ENCODE measurements around the gene HTR3E. TPM values are rescaled to one million over a fixed set of nuclear protein-coding genes. Genes with fewer than 3 reads are reported as not detected.

Gene HTR3E
- polyA plus RNA-seq, 1 donor from 2014 or later: not detected

DNA sequence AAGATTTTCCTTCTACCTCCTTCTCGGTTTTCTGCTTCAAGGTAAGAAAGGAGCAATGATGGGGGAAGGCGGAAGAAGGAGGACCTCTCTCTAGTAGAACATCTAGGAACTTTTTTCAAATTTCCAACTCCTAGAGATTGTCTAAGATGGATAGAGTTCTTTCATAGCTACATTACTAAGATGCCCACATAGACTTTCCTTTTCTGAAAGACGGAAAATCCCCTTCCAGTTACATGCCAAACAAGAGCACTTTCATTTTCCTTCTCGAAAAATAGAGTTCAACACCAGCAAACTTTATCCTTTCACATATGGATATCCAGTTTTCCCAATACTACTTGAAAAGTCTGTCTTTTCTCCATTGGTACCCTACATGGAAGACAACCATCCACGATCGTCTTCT lies 692 bp downstream of the HTR3E start:
- Histone ChIP-seq H3K4me2 (ENCODE audit: low read length) (no peak overlapping the region), H2AFZ (ENCODE audit: low read depth, low read length) (no peak overlapping the region)

DNA sequence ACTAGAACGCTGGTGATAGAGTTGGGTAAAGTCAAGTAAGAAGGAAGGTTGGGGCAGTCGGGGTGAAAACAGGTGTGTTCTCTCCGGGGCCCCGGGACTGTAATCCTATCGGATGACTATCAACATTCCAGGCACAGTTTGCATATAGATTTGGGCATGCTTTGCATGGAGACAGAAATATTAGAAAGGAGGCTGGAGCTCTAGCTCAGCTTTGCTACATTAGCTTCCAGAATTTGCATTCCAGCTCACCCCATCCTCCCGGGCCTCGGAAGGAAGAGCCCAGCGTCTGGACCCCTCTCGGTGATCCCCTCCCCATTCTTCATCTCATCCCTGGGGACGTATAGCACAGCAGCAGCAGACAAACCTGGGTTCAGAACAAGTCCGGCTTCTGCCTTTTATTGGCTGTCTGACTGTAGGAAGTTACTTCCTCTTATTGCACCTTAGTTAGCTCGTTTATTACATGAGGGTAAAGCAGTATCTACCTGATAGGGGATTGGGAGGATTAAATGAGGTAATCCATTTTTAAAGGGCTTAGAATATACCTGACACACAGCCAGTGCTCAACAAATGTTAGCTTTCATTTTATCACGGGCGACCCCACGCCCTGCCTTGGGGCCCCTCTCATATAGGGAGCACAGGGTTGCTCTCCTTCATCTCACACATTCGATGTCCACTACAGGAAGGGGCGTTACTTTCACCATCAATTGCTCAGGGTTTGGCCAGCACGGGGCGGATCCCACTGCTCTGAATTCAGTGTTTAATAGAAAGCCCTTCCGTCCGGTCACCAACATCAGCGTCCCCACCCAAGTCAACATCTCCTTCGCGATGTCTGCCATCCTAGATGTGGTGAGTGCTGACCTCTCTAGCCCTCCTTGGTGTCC lies 3.2 kb downstream of the HTR3E start:
- H3F3A ChIP-seq (ENCODE audit: insufficient read depth, low read length, poor library complexity, severe bottlenecking): no peaks in the 10 kb centered on the region
- no peaks in the 10 kb centered on the region for H3K27me3 ChIP-seq (ENCODE audit: insufficient read depth, low read depth, low read length)
- no peaks in the 10 kb centered on the region for H3K9me2 ChIP-seq (ENCODE audit: insufficient read depth, low read length)
- H3K9ac ChIP-seq (ENCODE audit: low read length): no peak overlapping the region
- H2AFZ ChIP-seq (ENCODE audit: low read depth, low read length): no peak overlapping the region
- no peaks in the 10 kb centered on the region for H4K20me1 ChIP-seq (ENCODE audit: insufficient read depth)
- no peak overlapping the region for H3K27ac ChIP-seq (ENCODE audit: low read length)
- no peak overlapping the region for H3K4me2 ChIP-seq (ENCODE audit: low read length)
- no peaks in the 10 kb centered on the region for H3K79me2 ChIP-seq (replicated peaks; ENCODE audit: insufficient read depth, low read length)
- H3K4me3 ChIP-seq (ENCODE audit: low read length): no peak overlapping the region
- H3K9me3 ChIP-seq (ENCODE audit: low read length): no peaks in the 10 kb centered on the region
- H3K36me3 ChIP-seq (ENCODE audit: insufficient read depth, low read length): no peaks in the 10 kb centered on the region
- TF ChIP-seq MXI1 (conservative IDR thresholded peaks at IDR 0.05; ENCODE audit: poor library complexity, severe bottlenecking) (no peak), EP300 (conservative IDR thresholded peaks at IDR 0.05; ENCODE audit: poor library complexity, severe bottlenecking) (no peak), RAD21 (conservative IDR thresholded peaks at IDR 0.05) (no peak), TAF1 (IDR thresholded peaks at IDR 0.05; ENCODE audit: low read depth) (no peak), SMC3 (conservative IDR thresholded peaks at IDR 0.05; ENCODE audit: poor library complexity) (no peak), EZH2 (IDR thresholded peaks at IDR 0.05; ENCODE audit: borderline replicate concordance, insufficient read depth, low read length, poor library complexity, severe bottlenecking) (no peak), POLR2AphosphoS5 (IDR thresholded peaks at IDR 0.05) (no peak)
- TF ChIP-seq, protein P1, sequence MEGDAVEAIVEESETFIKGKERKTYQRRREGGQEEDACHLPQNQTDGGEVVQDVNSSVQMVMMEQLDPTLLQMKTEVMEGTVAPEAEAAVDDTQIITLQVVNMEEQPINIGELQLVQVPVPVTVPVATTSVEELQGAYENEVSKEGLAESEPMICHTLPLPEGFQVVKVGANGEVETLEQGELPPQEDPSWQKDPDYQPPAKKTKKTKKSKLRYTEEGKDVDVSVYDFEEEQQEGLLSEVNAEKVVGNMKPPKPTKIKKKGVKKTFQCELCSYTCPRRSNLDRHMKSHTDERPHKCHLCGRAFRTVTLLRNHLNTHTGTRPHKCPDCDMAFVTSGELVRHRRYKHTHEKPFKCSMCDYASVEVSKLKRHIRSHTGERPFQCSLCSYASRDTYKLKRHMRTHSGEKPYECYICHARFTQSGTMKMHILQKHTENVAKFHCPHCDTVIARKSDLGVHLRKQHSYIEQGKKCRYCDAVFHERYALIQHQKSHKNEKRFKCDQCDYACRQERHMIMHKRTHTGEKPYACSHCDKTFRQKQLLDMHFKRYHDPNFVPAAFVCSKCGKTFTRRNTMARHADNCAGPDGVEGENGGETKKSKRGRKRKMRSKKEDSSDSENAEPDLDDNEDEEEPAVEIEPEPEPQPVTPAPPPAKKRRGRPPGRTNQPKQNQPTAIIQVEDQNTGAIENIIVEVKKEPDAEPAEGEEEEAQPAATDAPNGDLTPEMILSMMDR (IDR thresholded peaks at IDR 0.05; ENCODE audit: poor library complexity, severe bottlenecking): no peak
- TF ChIP-seq, protein P2, sequence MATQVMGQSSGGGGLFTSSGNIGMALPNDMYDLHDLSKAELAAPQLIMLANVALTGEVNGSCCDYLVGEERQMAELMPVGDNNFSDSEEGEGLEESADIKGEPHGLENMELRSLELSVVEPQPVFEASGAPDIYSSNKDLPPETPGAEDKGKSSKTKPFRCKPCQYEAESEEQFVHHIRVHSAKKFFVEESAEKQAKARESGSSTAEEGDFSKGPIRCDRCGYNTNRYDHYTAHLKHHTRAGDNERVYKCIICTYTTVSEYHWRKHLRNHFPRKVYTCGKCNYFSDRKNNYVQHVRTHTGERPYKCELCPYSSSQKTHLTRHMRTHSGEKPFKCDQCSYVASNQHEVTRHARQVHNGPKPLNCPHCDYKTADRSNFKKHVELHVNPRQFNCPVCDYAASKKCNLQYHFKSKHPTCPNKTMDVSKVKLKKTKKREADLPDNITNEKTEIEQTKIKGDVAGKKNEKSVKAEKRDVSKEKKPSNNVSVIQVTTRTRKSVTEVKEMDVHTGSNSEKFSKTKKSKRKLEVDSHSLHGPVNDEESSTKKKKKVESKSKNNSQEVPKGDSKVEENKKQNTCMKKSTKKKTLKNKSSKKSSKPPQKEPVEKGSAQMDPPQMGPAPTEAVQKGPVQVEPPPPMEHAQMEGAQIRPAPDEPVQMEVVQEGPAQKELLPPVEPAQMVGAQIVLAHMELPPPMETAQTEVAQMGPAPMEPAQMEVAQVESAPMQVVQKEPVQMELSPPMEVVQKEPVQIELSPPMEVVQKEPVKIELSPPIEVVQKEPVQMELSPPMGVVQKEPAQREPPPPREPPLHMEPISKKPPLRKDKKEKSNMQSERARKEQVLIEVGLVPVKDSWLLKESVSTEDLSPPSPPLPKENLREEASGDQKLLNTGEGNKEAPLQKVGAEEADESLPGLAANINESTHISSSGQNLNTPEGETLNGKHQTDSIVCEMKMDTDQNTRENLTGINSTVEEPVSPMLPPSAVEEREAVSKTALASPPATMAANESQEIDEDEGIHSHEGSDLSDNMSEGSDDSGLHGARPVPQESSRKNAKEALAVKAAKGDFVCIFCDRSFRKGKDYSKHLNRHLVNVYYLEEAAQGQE (IDR thresholded peaks at IDR 0.05; ENCODE audit: borderline replicate concordance): no peak

More for the DNA sequence above, 692 bp downstream of the HTR3E start:
- no peak overlapping the region for H3K27ac ChIP-seq (ENCODE audit: low read length)
- H3K79me2 ChIP-seq (replicated peaks; ENCODE audit: insufficient read depth, low read length): no peaks in the 10 kb centered on the region
- H3K4me3 ChIP-seq (ENCODE audit: low read length): no peak overlapping the region
- TF ChIP-seq TAF1 (IDR thresholded peaks at IDR 0.05; ENCODE audit: low read depth) (no peak), EZH2 (IDR thresholded peaks at IDR 0.05; ENCODE audit: borderline replicate concordance, insufficient read depth, low read length, poor library complexity, severe bottlenecking) (no peak), RAD21 (conservative IDR thresholded peaks at IDR 0.05) (no peak), EP300 (conservative IDR thresholded peaks at IDR 0.05; ENCODE audit: poor library complexity, severe bottlenecking) (no peak), MXI1 (conservative IDR thresholded peaks at IDR 0.05; ENCODE audit: poor library complexity, severe bottlenecking) (no peak), POLR2AphosphoS5 (IDR thresholded peaks at IDR 0.05) (no peak), SMC3 (conservative IDR thresholded peaks at IDR 0.05; ENCODE audit: poor library complexity) (no peak)
- TF ChIP-seq, protein P2 (IDR thresholded peaks at IDR 0.05; ENCODE audit: borderline replicate concordance): no peak
- TF ChIP-seq, protein P1 (IDR thresholded peaks at IDR 0.05; ENCODE audit: poor library complexity, severe bottlenecking): no peak
- peaks cover 5% of the 10 kb centered on the region for H3K9me3 ChIP-seq (ENCODE audit: low read length)
- H3K9ac ChIP-seq (ENCODE audit: low read length): no peak overlapping the region
- H3K27me3 ChIP-seq (ENCODE audit: insufficient read depth, low read depth, low read length): no peaks in the 10 kb centered on the region
- H4K20me1 ChIP-seq (ENCODE audit: insufficient read depth): no peaks in the 10 kb centered on the region
- H3K36me3 ChIP-seq (ENCODE audit: insufficient read depth, low read length): no peaks in the 10 kb centered on the region
- H3K9me2 ChIP-seq (ENCODE audit: insufficient read depth, low read length): no peaks in the 10 kb centered on the region
- H3F3A ChIP-seq (ENCODE audit: insufficient read depth, low read length, poor library complexity, severe bottlenecking): no peaks in the 10 kb centered on the region

Data from neural cell (in vitro differentiated cells).